ENCODE results near the gene F10.

GRCh38 chr13:113141601-113141970 is 19.0 kb downstream of the F10 start:
- no peak for TF ChIP-seq CTCF (IDR thresholded peaks at IDR 0.05; ENCODE audit: insufficient read depth, low read length)
- TF ChIP-seq GABPA (IDR thresholded peaks at IDR 0.05; ENCODE audit: low read depth), result no peak
